ENCODE measurements around the gene COL20A1. TPM values are rescaled to one million over a fixed set of nuclear protein-coding genes. Genes with fewer than 3 reads are reported as not detected.

Gene COL20A1
- total and polyA plus RNA-seq, 12 donors: 0.26 to 0.30 TPM; not detected in 10

DNA sequence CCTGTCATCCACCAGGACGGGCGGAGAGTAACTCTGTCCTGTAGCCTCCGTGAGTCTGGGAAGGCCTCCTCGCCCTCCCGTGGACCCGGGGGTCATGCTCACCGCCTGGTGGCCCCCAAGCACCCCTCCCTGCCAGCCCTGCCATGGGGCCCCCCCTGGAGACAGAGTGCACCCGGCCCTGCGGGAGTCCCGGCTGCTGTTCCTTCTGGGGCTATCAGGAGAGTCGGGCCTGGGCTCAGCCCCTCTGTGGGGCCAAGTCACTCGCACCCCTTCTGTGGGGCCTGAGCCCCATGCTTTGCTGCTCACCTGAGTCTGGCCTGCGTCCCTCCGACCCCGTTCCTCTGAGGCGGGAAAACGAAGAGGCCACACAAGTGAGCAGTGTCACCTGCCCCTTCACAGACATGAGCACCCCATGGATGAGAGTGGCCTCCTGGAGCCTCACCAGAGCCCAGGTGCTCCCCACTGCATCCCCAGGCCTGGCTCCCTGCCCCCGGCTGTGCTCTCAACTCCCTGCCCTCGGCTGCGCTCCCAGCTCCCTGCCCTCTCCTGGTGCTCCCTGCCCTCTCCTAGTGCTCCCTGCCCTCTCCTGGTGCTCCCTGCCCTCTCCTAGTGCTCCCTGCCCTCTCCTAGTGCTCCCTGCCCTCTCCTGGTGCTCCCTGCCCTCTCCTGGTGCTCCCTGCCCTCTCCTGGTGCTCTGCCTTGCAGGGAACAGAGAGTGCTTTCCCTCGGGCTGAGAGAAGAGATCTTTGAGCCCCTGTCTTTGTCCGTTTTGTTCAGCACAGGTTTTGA, 72.8 kb downstream of the COL20A1 start:
- 85 to 87% methylated on average over 21 to 22 of the region's 22 CpGs for WGBS, 2 donors
- TF ChIP-seq, protein P1, sequence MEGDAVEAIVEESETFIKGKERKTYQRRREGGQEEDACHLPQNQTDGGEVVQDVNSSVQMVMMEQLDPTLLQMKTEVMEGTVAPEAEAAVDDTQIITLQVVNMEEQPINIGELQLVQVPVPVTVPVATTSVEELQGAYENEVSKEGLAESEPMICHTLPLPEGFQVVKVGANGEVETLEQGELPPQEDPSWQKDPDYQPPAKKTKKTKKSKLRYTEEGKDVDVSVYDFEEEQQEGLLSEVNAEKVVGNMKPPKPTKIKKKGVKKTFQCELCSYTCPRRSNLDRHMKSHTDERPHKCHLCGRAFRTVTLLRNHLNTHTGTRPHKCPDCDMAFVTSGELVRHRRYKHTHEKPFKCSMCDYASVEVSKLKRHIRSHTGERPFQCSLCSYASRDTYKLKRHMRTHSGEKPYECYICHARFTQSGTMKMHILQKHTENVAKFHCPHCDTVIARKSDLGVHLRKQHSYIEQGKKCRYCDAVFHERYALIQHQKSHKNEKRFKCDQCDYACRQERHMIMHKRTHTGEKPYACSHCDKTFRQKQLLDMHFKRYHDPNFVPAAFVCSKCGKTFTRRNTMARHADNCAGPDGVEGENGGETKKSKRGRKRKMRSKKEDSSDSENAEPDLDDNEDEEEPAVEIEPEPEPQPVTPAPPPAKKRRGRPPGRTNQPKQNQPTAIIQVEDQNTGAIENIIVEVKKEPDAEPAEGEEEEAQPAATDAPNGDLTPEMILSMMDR (IDR thresholded peaks at IDR 0.05): no peak
- H3K27me3 ChIP-seq: peaks cover 4 to 44% (median 36%) of the 10 kb centered on the region in 7 donors

DNA sequence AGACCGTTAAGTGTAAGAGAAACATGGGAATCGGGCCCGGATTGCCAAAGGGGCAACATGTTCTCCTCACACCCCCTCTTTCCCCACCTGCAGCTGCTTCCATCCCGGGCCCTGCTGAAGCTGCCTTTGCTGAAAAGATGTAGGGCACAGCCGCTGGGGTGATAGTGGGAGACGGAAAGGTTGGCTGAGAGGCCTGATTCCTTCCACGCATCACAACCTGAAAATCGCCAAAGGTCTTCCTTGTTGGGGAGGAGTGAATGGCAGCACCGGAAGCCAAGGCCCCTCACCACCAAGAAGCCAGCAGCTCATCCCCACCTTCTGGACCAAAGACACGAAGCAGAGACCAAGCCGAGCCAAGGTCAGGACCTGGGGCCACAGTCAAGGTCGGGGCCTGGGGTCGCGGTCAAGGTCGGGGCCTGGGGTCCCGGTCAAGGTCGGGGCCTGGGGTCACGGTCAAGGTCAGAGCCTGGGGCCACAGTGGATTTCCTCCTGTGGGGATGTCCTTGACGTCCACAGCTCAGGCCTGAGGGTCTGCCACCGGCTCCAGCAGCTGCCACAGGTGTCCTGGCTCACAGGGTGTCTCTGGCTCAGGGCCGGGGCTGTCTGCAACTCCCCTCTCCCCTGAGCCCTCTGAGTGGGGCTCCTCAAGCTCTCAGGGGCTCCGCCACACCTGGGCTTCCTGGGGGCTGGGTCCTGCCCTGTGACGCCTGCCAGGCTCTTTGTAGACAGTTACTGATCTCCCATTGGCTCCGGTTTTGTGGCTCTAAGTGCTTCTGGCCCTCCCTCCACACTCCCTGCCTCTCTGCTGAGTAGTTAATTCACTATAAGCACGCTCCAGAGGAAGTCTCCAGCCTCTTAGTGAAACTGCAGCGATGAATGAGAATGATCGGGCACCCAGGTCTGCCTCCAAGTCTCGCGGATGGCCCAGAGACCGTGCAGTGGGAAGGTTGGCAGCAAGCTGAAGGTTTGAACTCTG, 73.7 kb downstream of the COL20A1 start:
- Histone ChIP-seq H3K27ac (no peak overlapping the region), H3K36me3 (no peaks in the 10 kb centered on the region), H3K4me1 (peaks cover 4 to 15% (median 10%) of the 10 kb centered on the region in 9 donors), H3K27me3 (peaks cover 2 to 40% (median 35%) of the 10 kb centered on the region in 7 donors), H3K9me3 (no peaks in the 10 kb centered on the region), H3K4me3 (no peak overlapping the region)
- ATAC-seq (no peak), DNase-seq (peak in 1 of 2 donors; percentile 11)
- intact Hi-C loops (cut with DNase I): no loop called here
- WGBS, 2 donors: 77 to 82% methylated on average over 30 of the region's 30 CpGs
- TF ChIP-seq, protein P1 (IDR thresholded peaks at IDR 0.05): no peak

More for the DNA sequence above, 72.8 kb downstream of the COL20A1 start:
- no peak overlapping the region for H3K4me3 ChIP-seq
- no peaks in the 10 kb centered on the region for H3K36me3 ChIP-seq
- intact Hi-C loops (cut with DNase I): no loop called here
- ATAC-seq (no peak), DNase-seq (peak in 1 of 2 donors; percentile 5)
- H3K4me1 ChIP-seq: peaks cover 0 to 9% (median 4%) of the 10 kb centered on the region in 9 donors
- H3K9me3 ChIP-seq: no peaks in the 10 kb centered on the region
- H3K27ac ChIP-seq: no peak overlapping the region

DNA sequence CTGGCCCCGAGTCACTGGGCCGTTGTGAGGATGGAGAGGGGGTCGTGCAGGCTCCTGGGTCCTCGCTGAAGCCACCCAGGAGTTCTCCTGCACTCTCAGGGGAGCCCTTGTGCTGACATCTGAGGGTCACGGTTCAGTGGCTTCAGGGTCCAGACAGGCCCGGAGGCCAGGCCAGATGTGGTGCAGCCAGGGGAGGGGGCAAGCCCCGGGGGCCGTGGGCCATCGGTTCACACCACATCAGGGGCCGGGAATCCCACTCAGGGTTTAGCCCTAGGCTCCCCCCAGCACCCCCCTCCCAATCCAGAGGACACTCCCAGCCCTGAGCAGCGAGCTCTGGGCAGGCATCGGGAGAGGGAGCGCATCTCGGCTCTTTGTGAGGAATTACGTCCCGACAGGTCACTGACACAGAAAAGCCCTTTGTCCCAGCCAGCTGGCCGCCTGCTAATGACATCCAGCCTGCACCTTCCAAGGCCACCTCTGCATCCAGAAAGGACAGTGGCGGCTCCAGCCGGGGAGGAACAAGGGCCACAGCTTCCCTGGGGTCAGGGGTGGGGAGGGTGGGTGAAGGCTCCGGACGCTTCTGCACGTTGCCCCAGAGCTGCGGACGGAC, 74.6 kb downstream of the COL20A1 start:
- Histone ChIP-seq H3K9me3 (no peaks in the 10 kb centered on the region), H3K27me3 (peaks cover 0 to 34% (median 30%) of the 10 kb centered on the region in 7 donors), H3K27ac (no peak overlapping the region), H3K4me1 (peaks cover 4 to 15% (median 10%) of the 10 kb centered on the region in 9 donors), H3K4me3 (no peak overlapping the region), H3K36me3 (no peaks in the 10 kb centered on the region)
- ATAC-seq (no peak), DNase-seq (peak in 1 of 2 donors; percentile 21)
- intact Hi-C loops (cut with DNase I): no loop called here
- TF ChIP-seq, protein P1 (IDR thresholded peaks at IDR 0.05): no peak
- 66 to 83% methylated on average over 24 of the region's 24 CpGs for WGBS, 2 donors

DNA sequence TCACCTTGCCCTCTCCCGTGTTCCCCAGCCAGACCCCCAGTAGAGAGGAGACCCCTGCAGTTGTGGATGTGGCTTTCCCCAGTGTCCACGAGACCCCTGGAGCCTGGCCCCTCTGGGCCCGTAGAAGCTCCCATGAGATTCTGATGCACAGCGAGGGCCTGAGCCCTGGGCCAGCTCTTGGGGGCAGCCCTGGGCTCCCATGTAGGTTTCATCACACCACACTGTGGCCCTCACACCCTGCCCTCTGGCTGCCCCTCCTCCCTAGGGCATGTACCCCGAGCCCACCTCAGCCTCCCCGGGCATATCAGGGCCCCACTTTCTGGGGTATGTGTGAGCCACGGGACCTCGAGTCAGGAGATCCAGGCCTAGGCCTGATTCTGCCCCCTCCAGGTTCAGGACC, 75.2 kb downstream of the COL20A1 start:
- H3K27me3 ChIP-seq: peaks cover 0 to 33% (median 27%) of the 10 kb centered on the region in 7 donors
- 84 to 90% methylated on average over 8 of the region's 8 CpGs for WGBS, 2 donors
- H3K4me1 ChIP-seq: peaks cover 4 to 15% (median 10%) of the 10 kb centered on the region in 9 donors
- no peak for ATAC-seq
- H3K9me3 ChIP-seq: no peaks in the 10 kb centered on the region
- no peaks in the 10 kb centered on the region for H3K36me3 ChIP-seq
- H3K4me3 ChIP-seq: no peak overlapping the region
- intact Hi-C loops (cut with DNase I): no loop called here
- DNase-seq: peak in 1 of 2 donors; percentile 7
- H3K27ac ChIP-seq: no peak overlapping the region
- TF ChIP-seq, protein P1 (IDR thresholded peaks at IDR 0.05): no peak

Data from heart right ventricle (tissue), 16 donors.